Measurements from ENCODE around the gene BEX4.

The BEX4 gene

GRCh38 chrX:103236296-103236695 is 21.4 kb downstream of the BEX4 start:
- POLR2A ChIA-PET (ENCODE audit: low non-redundant PET): no interaction called here
- no peak overlapping the region for H3K27ac ChIP-seq

DNA sequence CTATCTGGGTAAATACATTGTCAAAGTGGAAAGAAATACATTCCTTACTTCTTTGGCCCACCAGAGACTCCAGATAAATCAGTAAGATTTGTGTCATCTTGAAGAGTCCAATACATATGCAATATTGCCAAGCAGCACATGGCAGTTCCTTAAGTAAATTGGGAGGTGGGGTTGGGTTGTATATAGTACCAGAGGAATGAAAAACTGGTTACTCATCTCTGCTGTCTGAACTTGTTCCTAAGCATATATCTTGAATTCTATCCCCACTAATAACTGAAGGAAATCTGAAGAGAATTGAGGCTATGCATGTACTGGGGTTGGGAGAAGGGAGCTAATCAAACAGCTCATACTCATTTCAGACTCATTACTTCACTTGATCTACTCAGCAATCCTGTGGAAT is 25.2 kb downstream of the BEX4 start:
- POLR2A ChIA-PET (ENCODE audit: low non-redundant PET): no interaction called here
- DNase-seq (ENCODE audit: low spot score): no peak
- CTCF ChIA-PET: no interaction called here
- H3K27ac ChIP-seq: no peak overlapping the region
- TF ChIP-seq, protein P1, sequence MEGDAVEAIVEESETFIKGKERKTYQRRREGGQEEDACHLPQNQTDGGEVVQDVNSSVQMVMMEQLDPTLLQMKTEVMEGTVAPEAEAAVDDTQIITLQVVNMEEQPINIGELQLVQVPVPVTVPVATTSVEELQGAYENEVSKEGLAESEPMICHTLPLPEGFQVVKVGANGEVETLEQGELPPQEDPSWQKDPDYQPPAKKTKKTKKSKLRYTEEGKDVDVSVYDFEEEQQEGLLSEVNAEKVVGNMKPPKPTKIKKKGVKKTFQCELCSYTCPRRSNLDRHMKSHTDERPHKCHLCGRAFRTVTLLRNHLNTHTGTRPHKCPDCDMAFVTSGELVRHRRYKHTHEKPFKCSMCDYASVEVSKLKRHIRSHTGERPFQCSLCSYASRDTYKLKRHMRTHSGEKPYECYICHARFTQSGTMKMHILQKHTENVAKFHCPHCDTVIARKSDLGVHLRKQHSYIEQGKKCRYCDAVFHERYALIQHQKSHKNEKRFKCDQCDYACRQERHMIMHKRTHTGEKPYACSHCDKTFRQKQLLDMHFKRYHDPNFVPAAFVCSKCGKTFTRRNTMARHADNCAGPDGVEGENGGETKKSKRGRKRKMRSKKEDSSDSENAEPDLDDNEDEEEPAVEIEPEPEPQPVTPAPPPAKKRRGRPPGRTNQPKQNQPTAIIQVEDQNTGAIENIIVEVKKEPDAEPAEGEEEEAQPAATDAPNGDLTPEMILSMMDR (conservative IDR thresholded peaks at IDR 0.05; ENCODE audit: low read depth): no peak

More at GRCh38 chrX:103236296-103236695, 21.4 kb downstream of the BEX4 start:
- CTCF ChIA-PET: interaction anchor here (0.6 kb wide), 1 partner anchor 10 kb away, joined by 3 read pairs; no protein-coding TSS in a partner anchor
- DNase-seq (ENCODE audit: low spot score): no peak
- TF ChIP-seq, protein P1 (conservative IDR thresholded peaks at IDR 0.05; ENCODE audit: low read depth): no peak

- ChIA-PET CTCF (interaction anchor here (2.0 kb wide), 1 partner anchor 37 kb away, joined by 13 read pairs; no protein-coding TSS in a partner anchor), POLR2A (ENCODE audit: low non-redundant PET) (no interaction called here)
- H3K27ac ChIP-seq: no peak overlapping the region
- TF ChIP-seq, protein P1 (conservative IDR thresholded peaks at IDR 0.05; ENCODE audit: low read depth): peak; percentile 46
- DNase-seq (ENCODE audit: low spot score): no peak
Observed at GRCh38 chrX:103248553-103248952, 33.6 kb downstream of the BEX4 start.

DNA sequence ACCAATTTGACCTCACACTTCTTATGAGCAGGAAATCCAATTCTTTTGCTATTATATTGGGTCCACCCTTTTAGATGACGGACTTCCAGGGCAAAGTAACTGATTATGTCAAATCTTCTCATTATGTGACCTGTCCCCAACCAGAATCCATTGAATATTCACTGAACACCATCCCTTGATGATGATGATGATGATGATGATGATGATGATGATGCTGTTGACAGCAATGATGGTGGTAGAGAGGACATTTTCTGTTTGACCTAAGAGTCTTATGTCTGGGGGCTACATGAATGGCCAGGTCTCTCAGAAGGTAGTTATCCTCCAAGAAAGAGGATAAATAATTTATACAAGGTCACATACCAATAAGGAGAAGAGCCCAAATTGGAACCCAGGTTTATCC is 34.9 kb downstream of the BEX4 start:
- CTCF ChIA-PET: no interaction called here
- H3K27ac ChIP-seq: no peak overlapping the region
- TF ChIP-seq, protein P1 (conservative IDR thresholded peaks at IDR 0.05; ENCODE audit: low read depth): no peak
- POLR2A ChIA-PET (ENCODE audit: low non-redundant PET): no interaction called here
- no peak for DNase-seq (ENCODE audit: low spot score)

GRCh38 chrX:103250977-103251376 is 36.1 kb downstream of the BEX4 start:
- ChIA-PET POLR2A (ENCODE audit: low non-redundant PET) (interaction anchor here (0.7 kb wide), 1 partner anchor 40 kb away, joined by 3 read pairs; no protein-coding TSS in a partner anchor), CTCF (interaction anchor here (0.5 kb wide), 1 partner anchor 306 kb away, joined by 3 read pairs; no protein-coding TSS in a partner anchor)
- TF ChIP-seq, protein P1 (conservative IDR thresholded peaks at IDR 0.05; ENCODE audit: low read depth): no peak
- H3K27ac ChIP-seq: no peak overlapping the region
- DNase-seq (ENCODE audit: low spot score): peak; percentile 6

DNA sequence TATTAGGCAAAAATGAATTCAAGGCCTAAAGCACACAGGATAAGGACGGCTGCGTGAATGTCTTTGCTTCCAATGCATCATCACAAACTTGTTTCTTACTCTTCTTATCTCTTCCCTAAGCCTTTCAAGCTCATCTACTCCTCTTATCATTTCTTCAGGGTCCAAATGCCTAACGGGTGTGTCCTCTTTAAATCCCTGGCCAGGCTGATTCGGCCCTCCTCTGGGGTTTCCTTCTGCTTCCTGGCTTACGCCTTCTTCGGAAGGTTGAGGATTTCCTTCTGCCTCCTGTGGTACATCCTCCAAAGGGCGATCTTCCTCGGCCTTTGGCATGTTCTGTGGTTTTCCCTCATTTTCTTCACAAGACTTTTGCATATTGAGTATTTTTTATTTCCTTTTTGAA is 38.7 kb downstream of the BEX4 start:
- TF ChIP-seq, protein P1 (conservative IDR thresholded peaks at IDR 0.05; ENCODE audit: low read depth): no peak
- peak overlapping the region; percentile 75; the same call in 1 of the 2 replicates for H3K27ac ChIP-seq
- ChIA-PET POLR2A (ENCODE audit: low non-redundant PET) (no interaction called here), CTCF (interaction anchor here (1.9 kb wide), 1 partner anchor 43 kb away, joined by 4 read pairs; no protein-coding TSS in a partner anchor)
- DNase-seq (ENCODE audit: low spot score): no peak
